ENCODE data around the gene INTS1.

GRCh38 chr7:1539882-1540775 is 35.9 kb upstream of the INTS1 start:
- TF ChIP-seq, protein P1, sequence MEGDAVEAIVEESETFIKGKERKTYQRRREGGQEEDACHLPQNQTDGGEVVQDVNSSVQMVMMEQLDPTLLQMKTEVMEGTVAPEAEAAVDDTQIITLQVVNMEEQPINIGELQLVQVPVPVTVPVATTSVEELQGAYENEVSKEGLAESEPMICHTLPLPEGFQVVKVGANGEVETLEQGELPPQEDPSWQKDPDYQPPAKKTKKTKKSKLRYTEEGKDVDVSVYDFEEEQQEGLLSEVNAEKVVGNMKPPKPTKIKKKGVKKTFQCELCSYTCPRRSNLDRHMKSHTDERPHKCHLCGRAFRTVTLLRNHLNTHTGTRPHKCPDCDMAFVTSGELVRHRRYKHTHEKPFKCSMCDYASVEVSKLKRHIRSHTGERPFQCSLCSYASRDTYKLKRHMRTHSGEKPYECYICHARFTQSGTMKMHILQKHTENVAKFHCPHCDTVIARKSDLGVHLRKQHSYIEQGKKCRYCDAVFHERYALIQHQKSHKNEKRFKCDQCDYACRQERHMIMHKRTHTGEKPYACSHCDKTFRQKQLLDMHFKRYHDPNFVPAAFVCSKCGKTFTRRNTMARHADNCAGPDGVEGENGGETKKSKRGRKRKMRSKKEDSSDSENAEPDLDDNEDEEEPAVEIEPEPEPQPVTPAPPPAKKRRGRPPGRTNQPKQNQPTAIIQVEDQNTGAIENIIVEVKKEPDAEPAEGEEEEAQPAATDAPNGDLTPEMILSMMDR (IDR thresholded peaks at IDR 0.05) = no peak
- no peak for TF ChIP-seq POLR2A (IDR thresholded peaks at IDR 0.05)
- no peak for TF ChIP-seq EP300 (IDR thresholded peaks at IDR 0.05)

Data from sigmoid colon (tissue), 4 donors.